ENCODE data around the gene DDX31. TPM values are rescaled to one million over a fixed set of nuclear protein-coding genes. Genes with fewer than 3 reads are reported as not detected.

Gene DDX31
- total and polyA plus RNA-seq, 2 donors (not counting 1 experiment from before 2014, with no cell fraction given) = 16.4 to 22.7 TPM

- no peak overlapping the region for H3K9ac ChIP-seq (ENCODE audit: low read length)
- no peak overlapping the region for H3K4me3 ChIP-seq (ENCODE audit: control extremely low read depth in 1 of 5, extremely low read depth in 1 of 5, insufficient read depth in 1 of 5, low read depth in 2 of 5, low read length in 4 of 5)
- H3K36me3 ChIP-seq (replicated peaks in 1 of 2; ENCODE audit: control extremely low read depth in 1 of 2, control insufficient read depth in 1 of 2, extremely low read depth in 1 of 2, insufficient read depth in 2 of 2, low read length in 1 of 2) = no peaks in the 10 kb centered on the region
- H3K9me3 ChIP-seq (ENCODE audit: control extremely low read depth in 1 of 3, control insufficient read depth in 2 of 3, insufficient read depth in 1 of 3, low read length in 2 of 3) = no peaks in the 10 kb centered on the region
- no peak overlapping the region for H2AFZ ChIP-seq (ENCODE audit: insufficient read depth, low read depth, low read length, poor library complexity, severe bottlenecking)
- 53% methylated on average over 5 of the region's 9 CpGs for WGBS (ENCODE audit: insufficient coverage)
- DNase-seq (no peak), ATAC-seq (ENCODE audit: low read depth) (no peak)
- intact Hi-C loops (cut with micrococcal nuclease) = no loop called here
- H3K4me1 ChIP-seq (ENCODE audit: control insufficient read depth in 2 of 2, insufficient read depth in 2 of 2, low read length in 2 of 2) = peaks cover 3 to 8% of the 10 kb centered on the region in 2 donors
- H3K27ac Mint-ChIP-seq = no peak overlapping the region
- H3K4me3 Mint-ChIP-seq = no peak overlapping the region
- no peaks in the 10 kb centered on the region for H3K9me3 Mint-ChIP-seq (ENCODE audit: insufficient read depth)
- peaks cover 19% of the 10 kb centered on the region for H3K27me3 Mint-ChIP-seq
- H3K4me2 ChIP-seq (replicated peaks; ENCODE audit: low read depth, low read length, poor library complexity, severe bottlenecking) = no peak overlapping the region
- peaks cover 5% of the 10 kb centered on the region for H3K4me1 Mint-ChIP-seq
- TF ChIP-seq CTCF (IDR thresholded peaks at IDR 0.05) (no peak), EZH2 (IDR thresholded peaks at IDR 0.05; ENCODE audit: borderline replicate concordance, insufficient read depth, low read depth, low read length, poor library complexity, severe bottlenecking) (no peak)
- H3K27ac ChIP-seq (ENCODE audit: low read length in 2 of 2) = no peak overlapping the region
- CTCF ChIA-PET = no interaction called here
- H3K27me3 ChIP-seq (replicated peaks in 1 of 4; ENCODE audit: control extremely low read depth in 1 of 4, control insufficient read depth in 3 of 4, insufficient read depth in 4 of 4, low read length in 3 of 4) = peaks cover 0 to 23% (median 0%) of the 10 kb centered on the region in 4 experiments
- POLR2A ChIA-PET = no interaction called here
- H4K20me1 ChIP-seq (ENCODE audit: control insufficient read depth, insufficient read depth, low read length, poor library complexity, severe bottlenecking) = no peaks in the 10 kb centered on the region
- H3K79me2 ChIP-seq (ENCODE audit: control insufficient read depth, insufficient read depth, low read length) = no peaks in the 10 kb centered on the region
These were observed 124.2 kb downstream of the DDX31 start for GRCh38 chr9:132545578-132545977.

- Histone ChIP-seq H3K9ac (ENCODE audit: low read length) (no peak overlapping the region), H3K79me2 (ENCODE audit: control insufficient read depth, insufficient read depth, low read length) (no peaks in the 10 kb centered on the region), H3K9me3 (ENCODE audit: control extremely low read depth in 1 of 3, control insufficient read depth in 2 of 3, insufficient read depth in 1 of 3, low read length in 2 of 3) (no peaks in the 10 kb centered on the region), H3K27ac (ENCODE audit: low read length in 2 of 2) (no peak overlapping the region), H3K27me3 (replicated peaks in 1 of 4; ENCODE audit: control extremely low read depth in 1 of 4, control insufficient read depth in 3 of 4, insufficient read depth in 4 of 4, low read length in 3 of 4) (peaks cover 0 to 23% (median 0%) of the 10 kb centered on the region in 4 experiments), H4K20me1 (ENCODE audit: control insufficient read depth, insufficient read depth, low read length, poor library complexity, severe bottlenecking) (no peaks in the 10 kb centered on the region), H2AFZ (ENCODE audit: insufficient read depth, low read depth, low read length, poor library complexity, severe bottlenecking) (no peak overlapping the region), H3K4me1 (ENCODE audit: control insufficient read depth in 2 of 2, insufficient read depth in 2 of 2, low read length in 2 of 2) (peaks cover 3 to 8% of the 10 kb centered on the region in 2 donors), H3K36me3 (replicated peaks in 1 of 2; ENCODE audit: control extremely low read depth in 1 of 2, control insufficient read depth in 1 of 2, extremely low read depth in 1 of 2, insufficient read depth in 2 of 2, low read length in 1 of 2) (no peaks in the 10 kb centered on the region), H3K4me2 (replicated peaks; ENCODE audit: low read depth, low read length, poor library complexity, severe bottlenecking) (no peak overlapping the region), H3K4me3 (ENCODE audit: control extremely low read depth in 1 of 5, extremely low read depth in 1 of 5, insufficient read depth in 1 of 5, low read depth in 2 of 5, low read length in 4 of 5) (no peak overlapping the region)
- Mint-ChIP-seq H3K27ac (no peak overlapping the region), H3K9me3 (ENCODE audit: insufficient read depth) (no peaks in the 10 kb centered on the region), H3K27me3 (peaks cover 23% of the 10 kb centered on the region), H3K4me3 (no peak overlapping the region), H3K4me1 (peaks cover 5% of the 10 kb centered on the region)
- TF ChIP-seq CTCF (IDR thresholded peaks at IDR 0.05) = no peak
- TF ChIP-seq EZH2 (IDR thresholded peaks at IDR 0.05; ENCODE audit: borderline replicate concordance, insufficient read depth, low read depth, low read length, poor library complexity, severe bottlenecking) = no peak
- POLR2A ChIA-PET = no interaction called here
- CTCF ChIA-PET = no interaction called here
- no peak for ATAC-seq (ENCODE audit: low read depth)
- 85% methylated on average over 14 of the region's 21 CpGs for WGBS (ENCODE audit: insufficient coverage)
- no peak for DNase-seq
- intact Hi-C loops (cut with micrococcal nuclease) = no loop called here
These were observed 125.8 kb downstream of the DDX31 start for GRCh38 chr9:132543960-132544359.
